G401.6 (cell line): ENCODE data around the gene LPGAT1.
"Not testable (repeated sequence)": the region's sequence is repeated elsewhere in the genome, so short reads cannot be mapped to it uniquely, and the experiment has no call there.

Source experiments
- FAIRE-seq: peaks from 2 replicates; lab custom pipeline; 2012; peaks lifted over from hg19 to GRCh38; lab: Jason Lieb, UNC

LPGAT1 gene

GRCh38 chr1:211734359-211734758 is 96.2 kb downstream of the LPGAT1 start:
- FAIRE-seq = no peak

GRCh38 chr1:211732293-211732980 is 98.1 kb downstream of the LPGAT1 start:
- no peak for FAIRE-seq

- FAIRE-seq = no peak
Measured at GRCh38 chr1:211731456-211732292, 98.9 kb downstream of the LPGAT1 start.

GRCh38 chr1:211730347-211730746 is 100.2 kb downstream of the LPGAT1 start:
- no peak for FAIRE-seq

- FAIRE-seq = no peak
Measured at GRCh38 chr1:211729238-211729637, 101.3 kb downstream of the LPGAT1 start.

GRCh38 chr1:211726467-211726995 is 104.0 kb downstream of the LPGAT1 start:
- FAIRE-seq = no peak

- FAIRE-seq = no peak
Measured at GRCh38 chr1:211724687-211725196, 105.8 kb downstream of the LPGAT1 start.

- no peak for FAIRE-seq
Measured at GRCh38 chr1:211723273-211723672, 107.3 kb downstream of the LPGAT1 start.

- no peak for FAIRE-seq
Measured at GRCh38 chr1:211722277-211723175, 108.0 kb downstream of the LPGAT1 start.

GRCh38 chr1:211716555-211716954 is 114.0 kb downstream of the LPGAT1 start:
- FAIRE-seq = not testable (repeated sequence)

GRCh38 chr1:211715971-211716370 is 114.6 kb downstream of the LPGAT1 start:
- FAIRE-seq = no peak

- no peak for FAIRE-seq
Measured at GRCh38 chr1:211714154-211714553, 116.4 kb downstream of the LPGAT1 start.

- no peak for FAIRE-seq
Measured at GRCh38 chr1:211713231-211713630, 117.3 kb downstream of the LPGAT1 start.

- no peak for FAIRE-seq
Measured at GRCh38 chr1:211711315-211711705, 119.3 kb downstream of the LPGAT1 start.

GRCh38 chr1:211710566-211711314 is 119.8 kb downstream of the LPGAT1 start:
- FAIRE-seq = no peak

GRCh38 chr1:211708926-211709325 is 121.6 kb downstream of the LPGAT1 start:
- FAIRE-seq = no peak

- no peak for FAIRE-seq
Measured at GRCh38 chr1:211708006-211708405, 122.6 kb downstream of the LPGAT1 start.

- FAIRE-seq = no peak
Measured at GRCh38 chr1:211705467-211706091, 125.0 kb downstream of the LPGAT1 start.

GRCh38 chr1:211704543-211704942 is 126.0 kb downstream of the LPGAT1 start:
- no peak for FAIRE-seq

GRCh38 chr1:211703812-211704537 is 126.6 kb downstream of the LPGAT1 start:
- FAIRE-seq = no peak
